GM12878 (cell line): Measurements from ENCODE around the gene PTPN14.

Experiments
- ASH2L ChIP-seq: fragments of 300-600, 200-600 bp; sonication (generic); IDR thresholded peaks from 2 replicates; pipeline ENCODE4 v1.6.1; 2017; ENCODE audit warnings: low read depth, mild to moderate bottlenecking, borderline replicate concordance
- CBFB ChIP-seq: IDR thresholded peaks from 2 replicates; pipeline ENCODE4 v1.6.1; 2016; ENCODE audit warnings: antibody characterized with exemption, low read depth
- CTCF ChIP-seq, 3 experiments: IDR thresholded peaks in 2 of 3; conservative IDR thresholded peaks in 1 of 3; 2 replicates each; pipeline ENCODE4 v1.5.1; 2011; ENCODE audit warnings: low read depth in 3 of 3, low read length in 3 of 3, mild to moderate bottlenecking in 3 of 3, control low read depth in 2 of 3, moderate library complexity in 2 of 3, inconsistent platforms in 1 of 3, mixed read lengths in 1 of 3; ENCODE audit not compliant: control insufficient read depth in 2 of 3, insufficient read depth in 1 of 3; ENCODE audit errors: extremely low read depth in 1 of 3
- EP300 ChIP-seq, 2 experiments: fragments of 150-350 bp in 1 of 2; IDR thresholded peaks; 2 replicates each; pipeline ENCODE4 v1.6.1; 2011 to 2012; ENCODE audit warnings: low read depth in 2 of 2, low read length in 2 of 2, borderline replicate concordance in 1 of 2, improper control_type of control experiment in 1 of 2, inconsistent platforms in 1 of 2; ENCODE audit not compliant: control insufficient read depth in 1 of 2
- ESRRA ChIP-seq: IDR thresholded peaks from 2 replicates; pipeline ENCODE4 v1.6.1; 2012; ENCODE audit warnings: mild to moderate bottlenecking, low read length, improper control_type of control experiment
- GABPA ChIP-seq: IDR thresholded peaks from 2 replicates; pipeline ENCODE4 v1.6.1; 2014; ENCODE audit warnings: antibody characterized with exemption, low read depth, mild to moderate bottlenecking, inconsistent platforms
- LARP7 ChIP-seq: fragments of 450-650 bp; IDR thresholded peaks from 2 replicates; pipeline ENCODE4 v1.6.1; 2017; ENCODE audit warnings: mild to moderate bottlenecking
- MAX ChIP-seq: IDR thresholded peaks from 2 replicates; pipeline ENCODE4 v1.6.1; 2012; ENCODE audit warnings: low read depth, low read length, improper control_type of control experiment
- NR2C2 ChIP-seq: IDR thresholded peaks from 2 replicates; pipeline ENCODE4 v1.6.1; 2011; ENCODE audit warnings: borderline replicate concordance, low read depth; ENCODE audit not compliant: control insufficient read depth, insufficient read length
- POLR2A ChIP-seq: IDR thresholded peaks from 2 replicates; pipeline ENCODE4 v1.6.1; 2011; ENCODE audit warnings: low read depth, mild to moderate bottlenecking, low read length
- SREBF1 ChIP-seq: IDR thresholded peaks from 2 replicates; pipeline ENCODE4 v1.6.1; 2012; ENCODE audit warnings: mild to moderate bottlenecking, low read length

GRCh38 chr1:214485151-214485550 is 66.3 kb downstream of the PTPN14 start:
- TF ChIP-seq POLR2A (no peak), ASH2L (no peak), CTCF (IDR thresholded peaks at IDR 0.05 in 2 of 3, conservative IDR thresholded peaks at IDR 0.05 in 1 of 3; ENCODE audit: control insufficient read depth in 2 of 3, extremely low read depth in 1 of 3, insufficient read depth in 1 of 3, low read depth in 3 of 3, low read length in 3 of 3) (no peak), ESRRA (no peak), NR2C2 (no peak), CBFB (no peak), MAX (no peak), LARP7 (no peak), GABPA (no peak), EP300 (IDR thresholded peaks at IDR 0.05; ENCODE audit: borderline replicate concordance in 1 of 2, control insufficient read depth in 1 of 2, low read depth in 2 of 2, low read length in 2 of 2) (no peak), SREBF1 (no peak)
